ENCODE measurements around the gene AGRN. TPM values are rescaled to one million over a fixed set of nuclear protein-coding genes. Genes with fewer than 3 reads are reported as not detected.

AGRN gene
- total RNA-seq, 4 donors from 2014 or later = 20.0 to 35.8 (median 32.0) TPM

DNA sequence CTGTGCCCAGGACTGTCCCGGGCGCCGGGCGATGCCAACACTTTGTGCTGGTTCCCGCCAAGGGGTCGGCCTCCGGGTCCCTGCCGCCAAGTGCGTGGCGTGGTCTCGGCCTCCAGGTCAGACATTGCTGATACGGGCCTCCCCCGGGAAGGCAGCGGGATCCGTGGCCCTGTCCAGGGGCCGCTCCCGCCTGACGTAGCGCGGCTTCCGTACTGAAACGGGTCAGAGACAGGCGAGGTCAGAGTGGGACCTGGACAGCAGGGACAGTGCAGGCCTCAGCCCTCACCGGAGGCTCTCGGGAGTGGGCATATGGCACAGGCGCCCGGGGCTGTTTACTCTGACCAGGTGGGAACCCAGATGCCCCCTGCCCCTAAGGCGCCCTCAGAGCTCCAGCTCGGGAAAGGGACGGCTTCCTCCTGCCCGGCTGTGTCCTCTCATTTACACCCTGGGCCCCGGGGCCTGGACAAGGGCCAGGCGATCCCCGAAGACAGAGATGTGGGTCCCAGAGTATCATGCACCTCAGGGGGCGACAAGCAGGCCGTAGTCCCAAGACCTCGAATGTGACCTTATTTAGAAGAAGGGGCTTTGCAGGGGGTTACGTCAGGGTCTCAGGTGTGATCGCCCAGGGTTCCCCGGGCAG is 63.0 kb downstream of the AGRN start:
- DNase-seq = no peak
- Histone ChIP-seq H3K27ac (no peak overlapping the region), H3K36me3 (peaks cover 0 to 31% (median 0%) of the 10 kb centered on the region in 3 donors), H3K27me3 (peaks cover 0 to 14% (median 0%) of the 10 kb centered on the region in 4 donors), H3K4me3 (no peak overlapping the region), H3K9me3 (no peaks in the 10 kb centered on the region), H3K4me1 (peaks cover 13 to 15% (median 14%) of the 10 kb centered on the region in 3 donors)
- 100% methylated on average over 3 to 4 of the region's 40 CpGs for WGBS, 2 donors
- TF ChIP-seq, protein P1, sequence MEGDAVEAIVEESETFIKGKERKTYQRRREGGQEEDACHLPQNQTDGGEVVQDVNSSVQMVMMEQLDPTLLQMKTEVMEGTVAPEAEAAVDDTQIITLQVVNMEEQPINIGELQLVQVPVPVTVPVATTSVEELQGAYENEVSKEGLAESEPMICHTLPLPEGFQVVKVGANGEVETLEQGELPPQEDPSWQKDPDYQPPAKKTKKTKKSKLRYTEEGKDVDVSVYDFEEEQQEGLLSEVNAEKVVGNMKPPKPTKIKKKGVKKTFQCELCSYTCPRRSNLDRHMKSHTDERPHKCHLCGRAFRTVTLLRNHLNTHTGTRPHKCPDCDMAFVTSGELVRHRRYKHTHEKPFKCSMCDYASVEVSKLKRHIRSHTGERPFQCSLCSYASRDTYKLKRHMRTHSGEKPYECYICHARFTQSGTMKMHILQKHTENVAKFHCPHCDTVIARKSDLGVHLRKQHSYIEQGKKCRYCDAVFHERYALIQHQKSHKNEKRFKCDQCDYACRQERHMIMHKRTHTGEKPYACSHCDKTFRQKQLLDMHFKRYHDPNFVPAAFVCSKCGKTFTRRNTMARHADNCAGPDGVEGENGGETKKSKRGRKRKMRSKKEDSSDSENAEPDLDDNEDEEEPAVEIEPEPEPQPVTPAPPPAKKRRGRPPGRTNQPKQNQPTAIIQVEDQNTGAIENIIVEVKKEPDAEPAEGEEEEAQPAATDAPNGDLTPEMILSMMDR (IDR thresholded peaks at IDR 0.05) = no peak
- no peak for TF ChIP-seq POLR2A (IDR thresholded peaks at IDR 0.05)
- intact Hi-C loops (cut with DNase I) = no loop called here

DNA sequence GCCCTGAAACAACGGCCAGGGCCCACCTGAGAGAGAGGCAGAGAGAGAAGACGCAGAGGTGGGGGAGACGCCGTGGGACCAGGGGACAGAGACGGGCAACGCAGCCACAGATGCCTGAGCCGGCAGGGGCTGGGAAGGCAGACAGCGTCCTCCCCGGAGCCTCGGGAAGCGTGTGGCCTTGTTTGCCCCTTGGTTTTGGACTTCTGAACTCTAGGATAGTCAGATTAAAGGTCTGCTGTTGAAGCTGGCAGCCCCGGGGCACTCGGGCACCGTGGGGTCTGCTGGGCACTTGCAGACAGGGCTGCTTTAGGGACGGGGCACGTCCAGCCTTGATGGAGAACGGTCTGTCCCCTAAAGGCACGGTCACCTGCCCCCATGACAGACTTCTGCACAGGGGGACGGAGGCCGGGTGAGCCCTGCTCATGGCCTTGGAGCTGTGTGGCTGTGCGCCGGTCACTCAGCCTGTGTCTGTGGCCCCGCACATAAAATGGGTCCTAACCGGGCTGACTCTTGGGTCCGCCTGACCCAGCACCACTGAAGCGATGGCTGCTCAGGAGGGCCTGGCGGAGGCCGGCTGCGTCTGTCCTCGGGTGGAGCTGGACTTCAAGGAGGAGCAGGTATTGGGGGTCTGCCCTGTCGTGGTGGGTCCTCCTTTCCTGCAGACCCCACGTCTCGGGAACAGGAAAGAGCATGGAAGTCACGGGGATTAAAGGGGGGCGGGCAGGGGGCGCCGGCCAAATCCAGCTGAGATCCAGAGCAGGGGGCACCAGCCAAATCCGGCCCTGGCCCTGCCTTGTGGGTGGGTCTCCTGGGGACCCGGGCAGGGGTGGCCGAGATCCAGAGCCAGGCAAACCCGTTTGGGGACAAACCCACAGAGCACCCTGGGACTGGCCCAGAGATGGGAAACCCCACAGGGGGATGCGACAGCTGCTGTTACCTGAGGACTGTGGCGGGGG is 63.8 kb downstream of the AGRN start:
- Histone ChIP-seq H3K27ac (no peak overlapping the region), H3K27me3 (peaks cover 0 to 14% (median 0%) of the 10 kb centered on the region in 4 donors), H3K4me1 (peaks cover 13 to 15% (median 14%) of the 10 kb centered on the region in 3 donors), H3K4me3 (no peak overlapping the region), H3K9me3 (no peaks in the 10 kb centered on the region), H3K36me3 (peaks cover 0 to 31% (median 0%) of the 10 kb centered on the region in 3 donors)
- 88 to 90% methylated on average over 14 to 21 of the region's 43 CpGs for WGBS, 2 donors
- intact Hi-C loops (cut with DNase I) = no loop called here
- no peak for TF ChIP-seq POLR2A (IDR thresholded peaks at IDR 0.05)
- TF ChIP-seq, protein P1 (IDR thresholded peaks at IDR 0.05) = no peak
- DNase-seq = no peak

DNA sequence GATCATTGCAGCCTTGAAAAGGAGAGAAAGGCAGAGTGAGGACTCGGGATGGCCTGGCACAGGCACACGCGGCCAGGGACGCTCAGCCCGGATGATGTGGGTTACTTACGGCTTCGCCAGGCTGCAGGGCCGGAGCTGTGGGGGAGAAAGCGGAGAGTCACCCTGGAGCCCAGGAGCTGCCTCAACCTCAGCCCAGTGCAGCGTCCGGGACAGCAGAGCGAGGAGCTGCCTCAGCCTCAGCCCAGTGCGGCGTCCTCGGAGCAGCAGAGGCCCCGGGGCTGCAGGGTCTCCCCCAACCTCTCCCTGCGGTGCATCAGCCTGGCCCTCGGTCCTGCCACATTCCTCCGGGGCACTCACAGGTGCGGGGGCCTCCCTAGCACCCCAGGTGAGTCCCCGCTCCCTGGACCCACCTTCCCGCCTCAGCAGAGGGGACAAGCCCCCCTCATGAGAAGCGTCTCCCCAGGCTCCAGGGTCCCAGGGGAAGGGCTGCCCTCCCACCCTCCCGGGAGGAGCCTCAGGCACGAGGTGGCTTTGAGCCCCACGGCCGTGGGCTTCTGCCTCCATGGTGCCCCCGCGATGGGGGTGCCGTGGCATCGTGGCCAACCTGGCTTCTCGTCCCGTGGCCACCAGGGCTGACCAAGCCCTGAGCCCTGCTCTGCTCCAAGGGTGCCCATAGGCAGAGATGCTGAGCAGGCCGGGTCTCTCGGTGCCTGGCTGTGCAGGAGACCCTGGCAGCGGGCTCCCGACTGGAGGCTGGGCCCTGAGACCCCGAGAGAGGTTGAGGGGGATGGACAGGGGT is 64.7 kb downstream of the AGRN start:
- no peak for DNase-seq
- H3K36me3 ChIP-seq = peaks cover 0 to 31% (median 0%) of the 10 kb centered on the region in 3 donors
- intact Hi-C loops (cut with DNase I) = no loop called here
- H3K9me3 ChIP-seq = no peaks in the 10 kb centered on the region
- no peak overlapping the region for H3K4me3 ChIP-seq
- 80 to 89% methylated on average over 4 to 9 of the region's 38 CpGs for WGBS, 2 donors
- no peak overlapping the region for H3K27ac ChIP-seq
- no peak for TF ChIP-seq POLR2A (IDR thresholded peaks at IDR 0.05)
- TF ChIP-seq, protein P1 (IDR thresholded peaks at IDR 0.05) = no peak
- H3K27me3 ChIP-seq = peaks cover 0 to 8% (median 0%) of the 10 kb centered on the region in 4 donors
- peaks cover 8 to 10% (median 9%) of the 10 kb centered on the region in 3 donors for H3K4me1 ChIP-seq

DNA sequence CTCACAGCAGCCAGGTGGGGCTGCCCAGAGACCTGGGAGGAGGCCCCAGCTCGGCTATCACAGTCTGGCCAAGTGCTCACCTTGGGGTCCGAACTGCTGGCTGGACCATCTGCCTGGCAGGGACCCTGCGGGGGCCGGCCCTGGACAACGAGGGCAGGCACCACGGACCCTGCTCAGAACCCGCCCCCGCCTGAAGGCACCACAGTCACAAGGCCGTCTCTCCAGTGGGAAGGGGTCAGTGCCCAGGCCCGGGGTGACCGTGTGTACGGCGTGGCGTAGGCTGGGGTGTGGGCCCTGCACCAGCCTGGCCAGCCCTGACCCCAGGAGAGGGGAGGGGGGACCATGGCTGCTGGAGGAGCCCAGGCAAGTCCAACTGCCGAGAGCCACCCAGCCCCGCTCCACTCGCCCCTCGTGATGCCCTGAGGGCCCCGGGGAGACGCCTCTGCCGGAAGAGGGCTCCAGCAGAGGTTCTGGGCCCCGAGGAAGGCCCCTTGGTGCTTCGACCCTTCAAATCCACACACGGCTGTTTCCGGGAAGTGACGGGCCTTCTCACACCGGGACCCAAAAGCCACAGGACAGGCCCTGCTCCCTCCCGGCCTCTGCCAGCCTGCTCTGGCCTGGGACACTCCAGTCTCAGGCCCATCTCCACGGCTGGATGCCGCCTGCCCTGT is 65.4 kb downstream of the AGRN start:
- intact Hi-C loops (cut with DNase I) = no loop called here
- no peaks in the 10 kb centered on the region for H3K9me3 ChIP-seq
- no peak overlapping the region for H3K27ac ChIP-seq
- TF ChIP-seq POLR2A (IDR thresholded peaks at IDR 0.05) = no peak
- TF ChIP-seq, protein P1 (IDR thresholded peaks at IDR 0.05) = no peak
- H3K4me1 ChIP-seq = peaks cover 1 to 3% (median 2%) of the 10 kb centered on the region in 3 donors
- H3K36me3 ChIP-seq = peaks cover 0 to 31% (median 0%) of the 10 kb centered on the region in 3 donors
- no peak for DNase-seq
- H3K4me3 ChIP-seq = no peak overlapping the region
- H3K27me3 ChIP-seq = peaks cover 0 to under 1% (median 0%) of the 10 kb centered on the region in 4 donors
- WGBS, 2 donors = 88 to 96% methylated on average over 3 to 7 of the region's 30 CpGs
